Gastroesophageal sphincter (tissue), 4 donors: ENCODE measurements around the gene WDR54. TPM values are rescaled to one million over a fixed set of nuclear protein-coding genes. Genes with fewer than 3 reads are reported as not detected.

ENCODE experiments used
- ATAC-seq: fragments of 150-250 bp; one replicate; pipeline ENCODE4 v1.9.1; 2016; ENCODE audit warnings: mild to moderate bottlenecking, moderate library complexity
- H3K27ac ChIP-seq, 4 donors: fragments of 200-600 bp; sonication (generic) in 3 of 4; 1 replicate in 3 of 4; 2 replicates in 1 of 4; pipeline ENCODE4 v1.5.1; 2016 to 2019
- H3K27me3 ChIP-seq: fragments of 200-600 bp; sonication (generic); one replicate; pipeline ENCODE4 v1.5.1; 2019
- H3K36me3 ChIP-seq, 2 donors: fragments of 200-600 bp; sonication (generic); one replicate each; pipeline ENCODE4 v1.5.1; 2019; ENCODE audit warnings: control low read depth in 1 of 2
- H3K4me1 ChIP-seq, 3 donors: fragments of 200-600 bp; sonication (generic); 1 replicate in 2 of 3; 2 replicates in 1 of 3; pipeline ENCODE4 v1.5.1; 2016 to 2019; ENCODE audit warnings: control low read depth in 2 of 3
- H3K4me3 ChIP-seq, 2 donors: fragments of 200-600 bp; sonication (generic); one replicate each; pipeline ENCODE4 v1.5.1; 2019; ENCODE audit warnings: mild to moderate bottlenecking in 1 of 2, moderate library complexity in 1 of 2
- H3K9me3 ChIP-seq, 3 donors: fragments of 200-600 bp; sonication (generic); one replicate each; pipeline ENCODE4 v1.5.1; 2017 to 2019; ENCODE audit warnings: control low read depth in 2 of 3
- CTCF ChIP-seq, 4 experiments: fragments of 200-600 bp in 2 of 4; fragments of 450-650 bp in 2 of 4; sonication (generic) in 1 of 4; IDR thresholded peaks; one replicate each; pipeline ENCODE4 v1.5.1; 2017 to 2019; ENCODE audit warnings: antibody characterized with exemption in 4 of 4, mild to moderate bottlenecking in 2 of 4, moderate library complexity in 2 of 4
- EP300 ChIP-seq: sonication (generic); formaldehyde crosslinking; IDR thresholded peaks from one replicate; pipeline ENCODE4 v1.6.1; 2017; ENCODE audit warnings: antibody characterized with exemption, mild to moderate bottlenecking
- POLR2A ChIP-seq, 2 donors: fragments of 450-650 bp; IDR thresholded peaks; one replicate each; pipeline ENCODE4 v1.6.1; 2017; ENCODE audit warnings: antibody characterized with exemption in 2 of 2, mild to moderate bottlenecking in 2 of 2, moderate library complexity in 1 of 2
- POLR2AphosphoS5 ChIP-seq: sonication (generic); formaldehyde crosslinking; IDR thresholded peaks from one replicate; pipeline ENCODE4 v1.6.1; 2017; ENCODE audit warnings: antibody characterized with exemption
- WGBS, 2 donors: methylation state at CpG; one replicate each; pipeline ENCODE4 v1.1.5; 2018; ENCODE audit warnings: low coverage in 1 of 2; 5-methylcytosine and 5-hydroxymethylcytosine counted together
- total RNA-seq, 4 donors: library from RNA; depleted of rRNA; stranded (reverse); fragments of >200 nt; gene quantifications; one replicate each; pipeline ENCODE4 v1.1.0, GENCODE V29; 2016

WDR54 gene
- total RNA-seq, 4 donors from 2014 or later = 4.2 to 12.4 (median 8.8) TPM

GRCh38 chr2:74390606-74391005 is 30.9 kb upstream of the WDR54 start:
- no peaks in the 10 kb centered on the region for H3K36me3 ChIP-seq
- no peaks in the 10 kb centered on the region for H3K27me3 ChIP-seq
- H3K27ac ChIP-seq = no peak overlapping the region
- no peaks in the 10 kb centered on the region for H3K9me3 ChIP-seq
- TF ChIP-seq CTCF (IDR thresholded peaks at IDR 0.05) (no peak), POLR2A (IDR thresholded peaks at IDR 0.05) (no peak), POLR2AphosphoS5 (no peak), EP300 (no peak)
- H3K4me3 ChIP-seq = peak overlapping the region; percentile 68 to 87
- peaks cover 0 to 60% (median 21%) of the 10 kb centered on the region in 3 donors for H3K4me1 ChIP-seq
- WGBS, 2 donors = 51 to 56% methylated on average over 5 of the region's 5 CpGs
- ATAC-seq = no peak

- peak; percentile 47 for ATAC-seq
- Histone ChIP-seq H3K9me3 (no peaks in the 10 kb centered on the region), H3K27me3 (no peaks in the 10 kb centered on the region), H3K27ac (peak overlapping the region; percentile 88 to 95 (median 90)), H3K4me3 (peak overlapping the region; percentile 68 to 87), H3K4me1 (peaks cover 0 to 54% (median 21%) of the 10 kb centered on the region in 3 donors), H3K36me3 (no peaks in the 10 kb centered on the region)
- TF ChIP-seq POLR2AphosphoS5 = no peak
- TF ChIP-seq EP300 = no peak
- no peak for TF ChIP-seq POLR2A (IDR thresholded peaks at IDR 0.05)
- no peak for TF ChIP-seq CTCF (IDR thresholded peaks at IDR 0.05)
- WGBS, 2 donors = 0% methylated on average over 1 of the region's 11 CpGs; no CpG with 5 or more reads in 1 of the 2 donors
Observed at GRCh38 chr2:74391209-74391579, 30.3 kb upstream of the WDR54 start.

- peak overlapping the region; percentile 68 to 87 for H3K4me3 ChIP-seq
Observed at GRCh38 chr2:74391580-74392448, 29.7 kb upstream of the WDR54 start.

GRCh38 chr2:74392449-74392743 is 29.1 kb upstream of the WDR54 start:
- H3K27ac ChIP-seq = peak overlapping the region in 2 of 4 donors; percentile 88 to 92
- no peak for ATAC-seq
- 65 to 81% methylated on average over 12 of the region's 13 CpGs for WGBS, 2 donors
- TF ChIP-seq POLR2AphosphoS5 = no peak
- no peak for TF ChIP-seq EP300
- TF ChIP-seq POLR2A (IDR thresholded peaks at IDR 0.05) = no peak
- TF ChIP-seq CTCF (IDR thresholded peaks at IDR 0.05) = no peak
- H3K4me3 ChIP-seq = peak overlapping the region in 1 of 2 donors; percentile 68
- H3K36me3 ChIP-seq = no peaks in the 10 kb centered on the region
- H3K9me3 ChIP-seq = no peaks in the 10 kb centered on the region
- peaks cover 0 to 42% (median 21%) of the 10 kb centered on the region in 3 donors for H3K4me1 ChIP-seq
- H3K27me3 ChIP-seq = no peaks in the 10 kb centered on the region

More at GRCh38 chr2:74391580-74392448, 29.7 kb upstream of the WDR54 start:
- Histone ChIP-seq H3K27ac (peak overlapping the region; percentile 88 to 95 (median 90)), H3K9me3 (no peaks in the 10 kb centered on the region), H3K27me3 (no peaks in the 10 kb centered on the region), H3K4me1 (peaks cover 0 to 48% (median 21%) of the 10 kb centered on the region in 3 donors), H3K36me3 (no peaks in the 10 kb centered on the region)
- WGBS, 2 donors = 4 to 10% methylated on average over 5 of the region's 62 CpGs
- TF ChIP-seq EP300 (no peak), POLR2A (IDR thresholded peaks at IDR 0.05) (peak; percentile 35 to 61), CTCF (IDR thresholded peaks at IDR 0.05) (peak; percentile 89 to 97 (median 94)), POLR2AphosphoS5 (peak; percentile 39)
- ATAC-seq = peak; percentile 92

GRCh38 chr2:74393525-74393924 is 28.0 kb upstream of the WDR54 start:
- TF ChIP-seq POLR2AphosphoS5 = no peak
- TF ChIP-seq EP300 = no peak
- TF ChIP-seq CTCF (IDR thresholded peaks at IDR 0.05) = no peak
- TF ChIP-seq POLR2A (IDR thresholded peaks at IDR 0.05) = no peak
- Histone ChIP-seq H3K27me3 (no peaks in the 10 kb centered on the region), H3K4me3 (no peak overlapping the region), H3K27ac (no peak overlapping the region), H3K9me3 (no peaks in the 10 kb centered on the region), H3K36me3 (no peaks in the 10 kb centered on the region), H3K4me1 (peaks cover 0 to 32% (median 21%) of the 10 kb centered on the region in 3 donors)
- WGBS, 2 donors = 90 to 100% methylated on average over 1 of the region's 1 CpG
- ATAC-seq = no peak
